IMR-90 (cell line): Measurements from ENCODE around the gene TARS3. TPM values are rescaled to one million over a fixed set of nuclear protein-coding genes. Genes with fewer than 3 reads are reported as not detected.

Source experiments
- ATAC-seq: fragments of 200-7000 bp; cut with Tn5 transposase; 2 replicates; pipeline ENCODE4 v1.9.1; 2020; ENCODE audit warnings: low read depth, mild to moderate bottlenecking, moderate library complexity
- BruUV-seq: library from RNA; stranded (reverse); fragments of 400-500 nt; replicated peaks from 2 replicates; lab custom pipeline; 2021; lab: Mats Ljungman, UMichigan
- CTCF ChIA-PET: fragments of 300-600 bp; formaldehyde crosslinking; extraction: SDS; loops from one replicate; lab custom pipeline; 2021; ENCODE audit warnings: antibody characterized with exemption; lab: Yijun Ruan, JAX
- POLR2A ChIA-PET: fragments of 300-600 bp; sonication (Branson Sonifier 250); formaldehyde crosslinking; loops from one replicate; lab custom pipeline; 2022; ENCODE audit warnings: antibody characterized with exemption; ENCODE audit not compliant: unreplicated experiment; lab: Charles Lee
- DNase-seq: peaks from one replicate; pipeline ENCODE4 v3.0.0; 2013
- H2AFZ ChIP-seq: replicated peaks from 2 replicates; pipeline ENCODE3; 2013; ENCODE audit warnings: low read length, mild to moderate bottlenecking; ENCODE audit not compliant: poor library complexity
- H2AK5ac ChIP-seq: 2 replicates; pipeline ENCODE4 v1.6.1; 2013; ENCODE audit warnings: low read depth, low read length, inconsistent platforms
- H2AK9ac ChIP-seq: replicated peaks from 2 replicates; pipeline ENCODE3; 2013; ENCODE audit warnings: mild to moderate bottlenecking, low read depth, low read length, moderate library complexity; ENCODE audit not compliant: poor library complexity
- H2BK120ac ChIP-seq: 2 replicates; pipeline ENCODE4 v1.6.1; 2013; ENCODE audit warnings: low read depth, low read length, inconsistent platforms
- H2BK15ac ChIP-seq: 3 replicates; pipeline ENCODE4 v1.6.1; 2013; ENCODE audit warnings: low read depth, low read length, inconsistent platforms
- H2BK20ac ChIP-seq: 2 replicates; pipeline ENCODE4 v1.6.1; 2013; ENCODE audit warnings: low read depth, mild to moderate bottlenecking, inconsistent platforms, low read length, moderate library complexity
- H2BK5ac ChIP-seq: 2 replicates; pipeline ENCODE4 v1.6.1; 2013; ENCODE audit warnings: mild to moderate bottlenecking, low read depth, low read length, inconsistent platforms; ENCODE audit not compliant: poor library complexity, severe bottlenecking
- H3K14ac ChIP-seq: replicated peaks from 2 replicates; pipeline ENCODE4 v1.6.1; 2013; ENCODE audit warnings: low read depth, low read length, inconsistent platforms
- H3K18ac ChIP-seq: 2 replicates; pipeline ENCODE4 v1.6.1; 2013; ENCODE audit warnings: low read depth, low read length, control low read depth
- H3K23ac ChIP-seq: 2 replicates; pipeline ENCODE4 v1.6.1; 2013; ENCODE audit warnings: low read depth, low read length, inconsistent platforms
- H3K27ac ChIP-seq: 2 replicates; pipeline ENCODE4 v1.5.1; 2013; ENCODE audit warnings: mild to moderate bottlenecking, control low read depth, low read length; ENCODE audit not compliant: insufficient read depth
- H3K27me3 ChIP-seq: 2 replicates; pipeline ENCODE4 v1.6.1; 2013; ENCODE audit warnings: low read length; ENCODE audit not compliant: control insufficient read depth, insufficient read depth
- H3K36me3 ChIP-seq: 2 replicates; pipeline ENCODE4 v1.6.1; 2013; ENCODE audit warnings: low read length, mixed read lengths; ENCODE audit not compliant: control insufficient read depth, insufficient read depth
- H3K4ac ChIP-seq: 2 replicates; pipeline ENCODE4 v1.6.1; 2013; ENCODE audit warnings: low read depth, low read length, inconsistent platforms
- H3K4me1 ChIP-seq: 2 replicates; pipeline ENCODE4 v1.6.1; 2013; ENCODE audit warnings: low read length, mixed read lengths; ENCODE audit not compliant: control insufficient read depth, insufficient read depth
- H3K4me2 ChIP-seq: 2 replicates; pipeline ENCODE4 v1.6.1; 2013; ENCODE audit warnings: low read depth, mild to moderate bottlenecking, control low read depth, low read length, moderate library complexity
- H3K4me3 ChIP-seq: 2 replicates; pipeline ENCODE4 v1.5.1; 2013; ENCODE audit warnings: low read depth, mild to moderate bottlenecking, control low read depth, low read length, moderate library complexity; ENCODE audit not compliant: insufficient read depth
- H3K56ac ChIP-seq: 2 replicates; pipeline ENCODE4 v1.6.1; 2013; ENCODE audit warnings: low read length, inconsistent platforms; ENCODE audit not compliant: insufficient read depth; ENCODE audit errors: extremely low read depth
- H3K79me1 ChIP-seq, 2 experiments: 2 replicates each; pipeline ENCODE4 v1.6.1; 2013; ENCODE audit warnings: low read length in 2 of 2, inconsistent platforms in 1 of 2, low read depth in 1 of 2
- H3K9ac ChIP-seq: 2 replicates; pipeline ENCODE4 v1.6.1; 2013; ENCODE audit warnings: low read depth, low read length, control low read depth
- H3K9me1 ChIP-seq: 2 replicates; pipeline ENCODE4 v1.6.1; 2013; ENCODE audit warnings: low read length, inconsistent platforms; ENCODE audit not compliant: insufficient read depth
- H3K9me3 ChIP-seq: 2 replicates; pipeline ENCODE4 v1.6.1; 2013; ENCODE audit warnings: low read length; ENCODE audit not compliant: control insufficient read depth, insufficient read depth
- H4K20me1 ChIP-seq: 2 replicates; pipeline ENCODE4 v1.6.1; 2013; ENCODE audit warnings: low read length, inconsistent platforms; ENCODE audit not compliant: insufficient read depth
- H4K5ac ChIP-seq: 2 replicates; pipeline ENCODE4 v1.6.1; 2013; ENCODE audit warnings: mild to moderate bottlenecking, low read depth, low read length, control low read depth
- H4K8ac ChIP-seq, 2 experiments: 2 replicates each; pipeline ENCODE4 v1.6.1; 2013; ENCODE audit warnings: low read depth in 2 of 2, low read length in 2 of 2, control low read depth in 1 of 2, inconsistent platforms in 1 of 2
- H4K91ac ChIP-seq: 2 replicates; pipeline ENCODE4 v1.6.1; 2013; ENCODE audit warnings: low read depth, low read length, inconsistent platforms; ENCODE audit not compliant: insufficient read depth
- CEBPB ChIP-seq: IDR thresholded peaks from 2 replicates; pipeline ENCODE4 v1.6.1; 2012; ENCODE audit warnings: low read depth, low read length, improper control_type of control experiment
- whole genome bisulfite sequencing, 2 experiments: methylation state at CpG; one replicate each; pipeline versions ENCODE4 v1.1.5 to v1.1.7; 2013; ENCODE audit warnings: missing lambda C conversion rate in 2 of 2; ENCODE audit not compliant: insufficient read length in 1 of 2; ENCODE audit errors: extremely low coverage in 2 of 2; 5-methylcytosine and 5-hydroxymethylcytosine counted together
- dilution Hi-C: fragments of 300-500 bp; cut with HindIII; formaldehyde crosslinking; loops from one replicate; pipeline ENCODE4 v1.14.3; 2018; ENCODE audit warnings: low sequenced_read_pairs; ENCODE audit not compliant: unreplicated experiment
- in situ Hi-C: fragments of 300-500 bp; cut with MboI; formaldehyde crosslinking; loops from 3 replicates; pipeline ENCODE4 v1.14.3; 2019; ENCODE audit warnings: low sequenced_read_pairs, inconsistent platforms, mixed read lengths
- intact Hi-C: fragments of 100-400 bp; cut with micrococcal nuclease; formaldehyde crosslinking; loops from 2 replicates; pipeline ENCODE4 v1.10.0; 2022
- polyA plus RNA-seq, 3 experiments: library from polyadenylated mRNA; depleted of rRNA; stranded (reverse); fragments of >200 nt; gene quantifications; 2 replicates each; pipeline ENCODE4 v1.2.3, GENCODE V29; 2012; ENCODE audit warnings: low replicate concordance in 1 of 3
- total RNA-seq: library from RNA; depleted of rRNA; stranded (reverse); fragments of >200 nt; gene quantifications from 2 replicates; pipeline ENCODE4 v1.2.3, GENCODE V29; 2012

TARS3 gene
- total and polyA plus RNA-seq, 2 of the 4 experiments (the other 2 are of a cell fraction), result 3.4 to 9.3 TPM

- Histone ChIP-seq H3K9ac (no peak overlapping the region), H3K18ac (no peak overlapping the region), H3K9me1 (0 out of 2 replicates have a peak, but pooled peaks cover 4% of the 10 kb centered on the region), H3K27ac (no peak overlapping the region), H4K20me1 (no peaks in the 10 kb centered on the region; the same call in 1 of the 2 replicates), H4K8ac (no peak overlapping the region), H3K4ac (no peak overlapping the region), H3K4me3 (no peak overlapping the region), H3K36me3 (peaks cover 4% of the 10 kb centered on the region; the same call in 1 of the 2 replicates), H3K14ac (no peak overlapping the region), H3K79me1 (peaks cover 7 to 15% of the 10 kb centered on the region in 2 experiments; a peak in 2 of 4 replicates), H3K4me2 (no peak overlapping the region), H3K27me3 (no peaks in the 10 kb centered on the region), H2AK9ac (no peak overlapping the region), H3K23ac (no peak overlapping the region), H3K56ac (no peak overlapping the region), H2BK15ac (no peak overlapping the region), H3K9me3 (no peaks in the 10 kb centered on the region), H4K5ac (no peak overlapping the region), H2AFZ (no peak overlapping the region), H4K91ac (no peak overlapping the region), H2BK120ac (no peak overlapping the region), H3K4me1 (peaks cover 5% of the 10 kb centered on the region), H2BK20ac (no peak overlapping the region), H2AK5ac (no peak overlapping the region; the same call in 1 of the 2 replicates), H2BK5ac (no peak overlapping the region)
- DNase-seq, result no peak
- WGBS, 2 experiments, result 100% methylated on average over 3 of the region's 3 CpGs; no CpG with 5 or more reads in 1 of the 2 experiments
- no peak for ATAC-seq
- ChIA-PET CTCF (interaction anchor here (0.6 kb wide), 1 partner anchor 274 kb away, joined by 4 read pairs; no protein-coding TSS in a partner anchor), POLR2A (no interaction called here)
- BruUV-seq, result no TSS peak
- intact Hi-C loops (no loop called here), dilution Hi-C loops (no loop called here), in situ Hi-C loops (no loop called here)
- TF ChIP-seq CEBPB, result no peak
Observed at GRCh38 chr15:101637038-101637437, 87.2 kb downstream of the TARS3 start.
